Endothelial cell of umbilical vein (primary cell): ENCODE measurements around the gene PANX3.

Experiments used
- EZH2 ChIP-seq: IDR thresholded peaks from 2 replicates; pipeline ENCODE4 v1.6.1; 2012; ENCODE audit warnings: borderline replicate concordance, low read depth, mild to moderate bottlenecking, moderate library complexity, low read length, inconsistent platforms; ENCODE audit not compliant: severe bottlenecking
- GATA2 ChIP-seq: IDR thresholded peaks from 2 replicates; pipeline ENCODE4 v1.7.0; 2011; ENCODE audit warnings: low read depth, mild to moderate bottlenecking, moderate library complexity, mixed read lengths, low read length; ENCODE audit not compliant: insufficient read length, insufficient read depth
- JUN ChIP-seq: IDR thresholded peaks from 2 replicates; pipeline ENCODE4 v1.6.1; 2011; ENCODE audit warnings: borderline replicate concordance, low read depth; ENCODE audit not compliant: insufficient read length, insufficient read depth
- POLR2A ChIP-seq: IDR thresholded peaks from 2 replicates; pipeline ENCODE4 v1.6.1; 2012; ENCODE audit warnings: low read depth, mild to moderate bottlenecking, control low read depth, low read length
- POLR2AphosphoS5 ChIP-seq: IDR thresholded peaks from 2 replicates; pipeline ENCODE4 v1.6.1; 2012; ENCODE audit warnings: low read depth, mild to moderate bottlenecking, control low read depth, low read length, moderate library complexity; ENCODE audit not compliant: insufficient read depth
- TF ChIP-seq, protein P1 (sequence below), 2 donors: IDR thresholded peaks; 1 replicate in 1 of 2; 2 replicates in 1 of 2; pipeline ENCODE4 v1.5.1; 2011; ENCODE audit warnings: low read length in 2 of 2, mild to moderate bottlenecking in 2 of 2, moderate library complexity in 2 of 2, control low read depth in 1 of 2, inconsistent platforms in 1 of 2, low read depth in 1 of 2; ENCODE audit not compliant: insufficient read depth in 1 of 2; ENCODE audit errors: extremely low read depth in 1 of 2
- TF ChIP-seq, protein P2 (sequence below): IDR thresholded peaks from 2 replicates; pipeline ENCODE4 v1.6.1; 2011; ENCODE audit not compliant: insufficient read depth, insufficient read length

DNA sequence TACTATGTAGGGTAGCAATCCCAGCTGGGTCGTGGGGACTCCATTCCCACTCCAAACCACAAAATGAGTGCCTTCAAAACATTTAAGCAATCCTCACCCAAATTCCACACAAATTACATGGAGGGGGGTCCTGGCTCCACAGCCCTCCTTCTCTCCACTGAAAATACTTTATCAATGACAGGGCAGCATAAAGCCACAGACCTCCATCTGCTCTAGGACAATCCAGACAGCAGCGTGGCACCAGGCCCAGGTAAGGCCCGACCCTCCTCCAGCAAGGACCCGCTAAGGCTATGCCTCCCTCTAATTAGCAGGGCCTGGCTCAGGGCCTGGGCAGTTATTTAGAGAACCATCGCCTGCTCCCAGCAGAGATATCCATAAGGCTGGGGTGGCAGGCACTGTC, at the start of gene PANX3:
- TF ChIP-seq, protein P1, sequence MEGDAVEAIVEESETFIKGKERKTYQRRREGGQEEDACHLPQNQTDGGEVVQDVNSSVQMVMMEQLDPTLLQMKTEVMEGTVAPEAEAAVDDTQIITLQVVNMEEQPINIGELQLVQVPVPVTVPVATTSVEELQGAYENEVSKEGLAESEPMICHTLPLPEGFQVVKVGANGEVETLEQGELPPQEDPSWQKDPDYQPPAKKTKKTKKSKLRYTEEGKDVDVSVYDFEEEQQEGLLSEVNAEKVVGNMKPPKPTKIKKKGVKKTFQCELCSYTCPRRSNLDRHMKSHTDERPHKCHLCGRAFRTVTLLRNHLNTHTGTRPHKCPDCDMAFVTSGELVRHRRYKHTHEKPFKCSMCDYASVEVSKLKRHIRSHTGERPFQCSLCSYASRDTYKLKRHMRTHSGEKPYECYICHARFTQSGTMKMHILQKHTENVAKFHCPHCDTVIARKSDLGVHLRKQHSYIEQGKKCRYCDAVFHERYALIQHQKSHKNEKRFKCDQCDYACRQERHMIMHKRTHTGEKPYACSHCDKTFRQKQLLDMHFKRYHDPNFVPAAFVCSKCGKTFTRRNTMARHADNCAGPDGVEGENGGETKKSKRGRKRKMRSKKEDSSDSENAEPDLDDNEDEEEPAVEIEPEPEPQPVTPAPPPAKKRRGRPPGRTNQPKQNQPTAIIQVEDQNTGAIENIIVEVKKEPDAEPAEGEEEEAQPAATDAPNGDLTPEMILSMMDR (IDR thresholded peaks at IDR 0.05; ENCODE audit: extremely low read depth in 1 of 2, insufficient read depth in 1 of 2, low read depth in 1 of 2, low read length in 2 of 2), result no peak
- no peak for TF ChIP-seq EZH2
- no peak for TF ChIP-seq JUN
- TF ChIP-seq, protein P2, sequence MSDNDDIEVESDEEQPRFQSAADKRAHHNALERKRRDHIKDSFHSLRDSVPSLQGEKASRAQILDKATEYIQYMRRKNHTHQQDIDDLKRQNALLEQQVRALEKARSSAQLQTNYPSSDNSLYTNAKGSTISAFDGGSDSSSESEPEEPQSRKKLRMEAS, result no peak
- no peak for TF ChIP-seq POLR2AphosphoS5
- no peak for TF ChIP-seq POLR2A
- TF ChIP-seq GATA2, result no peak
